Stimulated activated CD4-positive, alpha-beta T cell treated with anti-CD3 and anti-CD28 coated beads, Interleukin-1b, Interleukin-23, amount 100 ng/mL, for 48 hours (primary cell): ENCODE results near the gene GP5.

Source experiments
- DNase-seq: peaks from one replicate; pipeline ENCODE4 v3.0.0-alpha.2; 2020

The GP5 gene, protein sequence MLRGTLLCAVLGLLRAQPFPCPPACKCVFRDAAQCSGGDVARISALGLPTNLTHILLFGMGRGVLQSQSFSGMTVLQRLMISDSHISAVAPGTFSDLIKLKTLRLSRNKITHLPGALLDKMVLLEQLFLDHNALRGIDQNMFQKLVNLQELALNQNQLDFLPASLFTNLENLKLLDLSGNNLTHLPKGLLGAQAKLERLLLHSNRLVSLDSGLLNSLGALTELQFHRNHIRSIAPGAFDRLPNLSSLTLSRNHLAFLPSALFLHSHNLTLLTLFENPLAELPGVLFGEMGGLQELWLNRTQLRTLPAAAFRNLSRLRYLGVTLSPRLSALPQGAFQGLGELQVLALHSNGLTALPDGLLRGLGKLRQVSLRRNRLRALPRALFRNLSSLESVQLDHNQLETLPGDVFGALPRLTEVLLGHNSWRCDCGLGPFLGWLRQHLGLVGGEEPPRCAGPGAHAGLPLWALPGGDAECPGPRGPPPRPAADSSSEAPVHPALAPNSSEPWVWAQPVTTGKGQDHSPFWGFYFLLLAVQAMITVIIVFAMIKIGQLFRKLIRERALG

DNA sequence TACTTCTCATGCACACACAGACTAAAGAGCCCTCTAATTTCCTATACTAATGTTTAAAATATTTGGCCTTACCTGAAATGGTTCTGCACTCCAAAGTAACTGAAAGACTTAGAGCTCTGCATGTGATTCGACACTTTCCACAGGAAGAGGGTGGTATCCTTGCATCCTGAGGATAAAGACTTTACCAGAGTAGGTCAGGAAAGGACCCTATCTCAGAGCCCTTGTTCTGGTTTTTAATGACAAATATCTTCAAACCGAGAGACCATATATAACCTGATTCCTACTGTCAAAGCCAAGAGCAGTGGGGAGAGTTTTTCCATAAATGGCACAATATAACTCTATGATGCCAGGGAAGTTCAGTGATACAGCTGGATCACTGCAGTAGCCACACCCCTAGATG, at the start of gene GP5:
TSS of gene GP5 (minus strand) at position 101 of the 400 bp plus-strand sequence. CDS start 984 bp downstream, outside the sequence.
- DNase-seq = no peak

GRCh38 chr3:194447657-194448056, 48.6 kb upstream of the GP5 start:
- no peak for DNase-seq

DNA sequence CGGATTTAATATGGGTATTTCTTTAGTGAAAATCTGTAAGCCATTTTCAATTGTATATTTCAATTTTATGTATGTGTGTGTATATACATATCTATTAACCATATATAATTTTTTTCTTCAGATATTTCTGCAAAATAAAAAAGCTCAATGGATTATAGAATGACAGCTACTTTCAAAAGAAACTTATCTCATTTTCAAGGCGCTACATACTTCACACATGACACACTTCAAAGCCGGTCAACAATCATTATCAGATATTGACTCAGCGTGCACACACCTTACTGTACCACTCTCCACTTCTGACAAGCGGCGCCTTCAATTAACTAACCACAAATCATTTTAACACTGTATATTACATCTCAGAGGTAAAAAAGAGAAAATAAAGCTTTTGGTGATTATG, 48.1 kb upstream of the GP5 start:
- no peak for DNase-seq

DNA sequence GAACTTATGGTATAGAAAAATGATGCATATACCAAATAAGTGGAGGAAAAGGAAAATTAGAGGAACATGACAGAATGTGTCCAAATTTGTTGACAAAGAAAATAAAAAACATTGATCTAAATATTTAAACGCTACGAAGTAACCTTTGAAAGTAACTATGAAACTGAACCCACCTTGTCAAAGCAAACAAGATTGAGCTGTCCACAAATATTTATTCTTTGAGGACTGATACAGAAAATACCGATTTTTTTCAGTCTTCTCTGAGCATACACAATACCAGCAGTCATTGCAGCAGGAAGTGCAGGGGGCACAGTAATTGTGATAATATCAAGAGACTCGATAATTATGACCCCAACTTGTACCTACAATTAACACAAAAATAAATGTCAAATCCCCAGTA, 47.7 kb upstream of the GP5 start:
- no peak for DNase-seq

DNA sequence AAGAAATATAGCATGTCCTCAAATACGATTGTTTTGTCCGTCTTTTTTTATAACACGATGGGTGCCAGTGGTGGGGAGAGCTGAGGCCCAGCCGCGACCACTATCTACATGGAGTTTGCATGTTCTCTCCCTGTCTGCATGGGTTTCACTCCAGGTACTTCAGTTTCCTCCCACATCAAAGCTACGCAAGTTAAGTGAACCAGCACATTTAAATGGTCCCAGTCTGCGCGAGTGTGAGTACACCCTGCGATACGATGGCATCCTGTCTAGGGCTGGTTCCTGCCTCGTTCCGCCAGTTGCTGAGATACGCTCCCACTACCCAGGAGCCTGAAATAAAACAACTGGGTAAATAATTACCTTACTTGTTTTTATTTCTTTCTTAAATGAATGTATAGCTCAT, 47.1 kb upstream of the GP5 start:
- no peak for DNase-seq

GRCh38 chr3:194443901-194444300, 44.8 kb upstream of the GP5 start:
- DNase-seq = no peak

DNA sequence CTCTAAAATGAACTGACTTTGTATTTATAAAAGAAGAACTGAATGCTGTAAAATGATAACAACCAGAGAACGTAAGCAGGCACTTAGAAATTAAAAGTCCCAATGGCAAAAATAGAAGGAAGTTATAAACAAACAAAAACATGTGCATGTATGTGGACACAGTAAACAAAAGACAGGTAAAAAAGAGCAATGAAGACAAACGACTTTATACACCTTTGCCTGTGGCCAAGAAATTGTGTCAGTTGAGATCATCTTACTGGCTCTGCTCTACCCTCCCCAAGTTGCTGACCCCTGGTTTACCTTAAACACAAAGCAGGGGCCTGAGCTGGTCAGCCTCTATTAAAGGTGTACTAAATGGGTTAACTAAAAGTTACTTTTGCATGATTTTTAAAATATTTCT, 41.7 kb upstream of the GP5 start:
- no peak for DNase-seq

DNA sequence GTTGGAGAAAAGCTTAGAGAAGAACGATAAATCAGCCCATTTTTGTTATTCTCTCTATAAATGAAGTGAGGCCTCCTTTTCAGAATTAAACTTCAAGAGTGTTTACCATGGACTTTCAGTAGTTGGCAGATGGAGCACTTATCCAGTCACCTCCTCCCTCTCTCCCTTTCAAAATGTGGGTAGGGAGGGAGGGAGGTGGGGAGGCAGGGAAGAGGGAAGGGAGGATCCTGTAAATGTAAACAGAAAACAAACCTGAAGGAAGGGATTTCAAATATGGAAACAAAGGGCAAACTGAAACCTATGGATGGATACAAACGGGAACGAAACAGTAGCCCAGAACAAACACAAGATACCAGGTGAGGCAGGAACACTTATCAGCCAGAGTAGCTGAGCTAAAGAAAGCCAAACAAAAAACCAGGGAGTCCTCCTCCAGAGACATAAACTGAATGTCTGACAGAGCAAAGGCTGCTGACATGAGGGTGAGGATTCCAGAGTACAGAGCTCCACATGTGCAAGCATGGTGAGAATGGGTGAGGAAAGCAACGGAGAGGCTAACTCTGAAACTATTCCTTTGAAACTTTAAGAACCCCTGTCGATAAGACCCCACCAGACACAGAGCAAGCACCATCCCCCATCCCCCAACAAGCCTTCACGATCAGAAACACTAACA, 41.0 kb upstream of the GP5 start:
- DNase-seq = no peak

GRCh38 chr3:194434503-194434902, 35.4 kb upstream of the GP5 start:
- no peak for DNase-seq

- no peak for DNase-seq
These were observed 32.5 kb upstream of the GP5 start for GRCh38 chr3:194431554-194431953.

GRCh38 chr3:194425399-194425798, 26.3 kb upstream of the GP5 start:
- DNase-seq = no peak

GRCh38 chr3:194424953-194425352, 25.9 kb upstream of the GP5 start:
- DNase-seq = no peak

DNA sequence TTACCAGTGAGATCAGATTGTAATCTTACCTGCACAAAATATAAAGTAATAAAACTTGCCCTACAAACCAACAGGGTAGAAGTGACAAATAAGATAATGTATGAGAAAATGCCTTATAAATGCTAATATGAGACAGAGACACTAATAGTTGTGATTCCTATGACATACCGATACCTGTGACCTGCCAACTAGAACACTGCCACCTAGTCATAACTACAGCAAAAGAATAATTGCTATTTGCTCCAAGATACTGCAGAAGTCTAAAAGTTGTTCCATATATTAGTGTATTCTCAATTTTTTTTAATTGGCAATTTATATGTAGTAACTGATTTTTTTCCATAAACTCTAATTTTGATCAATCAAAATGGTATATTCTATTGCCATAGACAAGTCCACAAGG, 25.3 kb upstream of the GP5 start:
- DNase-seq = no peak

GRCh38 chr3:194423317-194423716, 24.3 kb upstream of the GP5 start:
- no peak for DNase-seq

GRCh38 chr3:194422188-194422587, 23.1 kb upstream of the GP5 start:
- DNase-seq = no peak

DNA sequence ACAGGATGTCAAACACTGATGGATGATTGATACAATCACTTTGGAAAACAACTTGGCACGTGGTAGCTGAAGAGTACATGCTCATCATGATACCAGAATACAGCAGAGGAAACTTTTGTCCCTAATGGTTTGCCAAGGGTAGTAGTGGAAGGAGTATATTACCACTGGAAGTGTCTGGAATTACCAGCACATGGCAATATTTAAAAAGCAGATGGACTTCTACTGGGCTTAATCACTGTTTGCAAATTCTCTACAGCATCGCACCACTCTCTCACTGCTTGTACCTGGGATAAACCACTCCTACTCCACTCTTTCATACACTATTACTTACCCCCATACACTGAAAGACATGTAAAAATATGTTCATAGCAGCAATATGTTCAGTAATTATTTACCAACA, 19.6 kb upstream of the GP5 start:
- no peak for DNase-seq

DNA sequence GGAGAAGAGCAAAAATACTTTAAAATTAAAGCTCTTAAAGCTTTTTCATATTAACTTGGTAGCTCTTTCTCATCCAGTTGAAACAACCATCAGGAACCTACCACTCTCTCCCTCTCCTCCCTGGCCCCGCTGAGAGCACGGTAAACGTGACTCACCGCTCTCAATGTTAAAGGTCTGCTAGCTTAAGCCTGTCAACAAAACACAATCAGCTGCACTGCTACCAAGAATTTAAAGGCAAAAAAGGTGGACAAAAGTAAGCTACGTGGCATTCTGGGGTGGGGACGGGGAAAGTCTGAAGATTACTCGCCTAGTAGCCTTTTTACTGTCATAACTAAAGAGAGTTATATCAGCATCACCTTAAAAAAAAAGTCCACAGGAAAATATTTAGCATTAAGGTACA, 8.4 kb upstream of the GP5 start:
- peak; percentile 41 for DNase-seq

DNA sequence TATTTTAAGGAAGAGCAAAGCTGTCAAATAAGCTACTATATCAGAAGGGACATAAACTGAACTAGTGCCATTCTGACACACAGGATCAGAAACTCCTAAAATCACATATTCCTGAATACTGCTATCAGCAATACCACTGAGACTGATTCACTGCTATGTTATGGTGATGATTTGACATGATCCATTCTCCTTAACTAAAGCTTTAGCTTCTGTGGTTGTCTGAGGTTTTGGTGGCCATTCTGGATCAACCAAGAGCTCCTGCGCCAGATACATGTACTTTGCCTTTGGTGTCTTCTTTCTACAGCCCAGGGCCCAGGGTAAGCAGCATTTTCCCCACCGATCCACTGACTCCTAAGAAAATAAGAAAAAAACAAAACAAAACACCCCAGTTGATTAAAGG, 6.7 kb upstream of the GP5 start:
- no peak for DNase-seq

DNA sequence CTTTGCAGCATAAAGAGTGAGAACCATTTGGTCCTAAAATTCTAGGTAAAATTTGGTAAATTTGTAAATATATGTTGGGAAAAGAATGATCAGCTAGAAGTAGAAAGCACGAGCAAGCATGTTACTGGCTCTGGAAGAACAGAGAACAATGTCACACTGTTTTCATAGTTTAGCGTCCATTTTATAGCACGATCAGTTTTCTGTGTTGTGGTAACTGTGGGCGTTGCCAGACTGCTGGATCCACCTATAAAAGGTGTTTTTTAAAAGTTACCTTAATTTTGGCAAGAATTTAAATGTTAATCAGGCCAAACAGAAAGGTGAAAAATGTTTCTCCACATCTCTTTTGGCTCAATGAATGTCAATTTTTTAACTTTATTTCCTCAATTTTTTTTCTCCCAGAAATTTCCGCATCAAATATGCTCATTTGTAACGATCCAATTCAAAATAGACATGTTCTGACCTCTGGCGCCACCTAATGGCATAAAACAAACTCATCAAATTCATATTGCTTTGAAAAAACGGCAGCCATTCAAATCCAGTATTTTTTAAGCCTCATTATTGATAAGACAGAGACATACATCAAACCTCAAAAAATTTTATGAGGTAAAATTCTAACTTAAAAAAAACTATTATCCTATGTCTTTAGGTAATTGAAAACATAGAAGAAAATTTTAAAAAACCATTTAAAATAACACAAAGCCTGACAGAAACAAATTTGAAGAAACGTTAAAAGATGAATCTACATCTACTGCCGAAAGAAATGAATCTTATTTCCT, 5.5 kb upstream of the GP5 start:
- no peak for DNase-seq

DNA sequence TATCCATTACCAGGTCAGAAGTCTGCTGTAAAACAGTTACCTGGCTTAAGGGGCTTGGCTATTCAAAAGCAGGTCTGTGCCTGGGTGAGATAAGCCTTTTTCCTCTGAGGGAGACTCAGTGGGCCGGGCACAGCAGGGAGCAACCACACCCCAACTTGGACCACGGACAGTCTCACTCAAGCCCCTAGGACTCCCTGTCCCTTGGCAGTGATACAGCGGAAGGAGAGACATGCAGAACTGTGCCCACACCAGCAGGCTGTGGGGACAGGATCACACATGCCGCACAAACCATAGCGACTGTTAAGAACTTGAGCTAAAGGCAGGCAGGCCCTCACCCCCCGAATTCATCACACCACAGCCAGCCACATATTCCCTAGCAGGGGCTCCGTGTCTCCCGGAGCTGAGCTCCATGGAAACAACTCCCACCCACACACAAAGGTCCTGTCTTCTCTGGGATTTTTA, 2.8 kb upstream of the GP5 start:
- no peak for DNase-seq

GRCh38 chr3:194401346-194401745, 2.3 kb upstream of the GP5 start:
- no peak for DNase-seq

- no peak for DNase-seq
These were observed 877 bp upstream of the GP5 start for GRCh38 chr3:194399874-194400411.

- DNase-seq = peak; percentile 21
These were observed 1.2 kb downstream of the GP5 start for GRCh38 chr3:194397757-194398312.
